ENCODE results near the gene KSR2.

GRCh38 chr12:117853600-117853999 lies 115.2 kb downstream of the KSR2 start:
- no peak for TF ChIP-seq POLR2A (IDR thresholded peaks at IDR 0.05; ENCODE audit: low read length)
- no peak for TF ChIP-seq GATA1 (IDR thresholded peaks at IDR 0.05; ENCODE audit: low read depth, low read length)

Data from erythroblast (primary cell).